GM23338 (cell line): ENCODE measurements around the gene DEUP1. TPM values are rescaled to one million over a fixed set of nuclear protein-coding genes. Genes with fewer than 3 reads are reported as not detected.

Source experiments
- ATAC-seq: fragments of 200-7000 bp; cut with Tn5 transposase; 3 replicates; pipeline ENCODE4 v1.9.1; 2020
- DNase-seq: peaks from one replicate; pipeline ENCODE4 v3.0.0-alpha.2; 2015; ENCODE audit warnings: low spot score
- H2AFZ ChIP-seq: fragments of 200-600 bp; sonication (generic); 2 replicates; pipeline ENCODE4 v1.8.0; 2016; ENCODE audit warnings: antibody characterized with exemption, mild to moderate bottlenecking, moderate library complexity
- H3F3A ChIP-seq: fragments of 200-600 bp; sonication (generic); replicated peaks from 2 replicates; pipeline ENCODE4 v1.8.0; 2017; ENCODE audit warnings: antibody characterized with exemption, mixed run types, low read depth
- H3K27ac ChIP-seq: fragments of 200-600 bp; sonication (generic); 2 replicates; pipeline ENCODE4 v1.6.1; 2016; ENCODE audit warnings: low read depth
- H3K27me3 ChIP-seq: fragments of 200-600 bp; sonication (generic); 2 replicates; pipeline ENCODE4 v1.8.0; 2016; ENCODE audit warnings: mild to moderate bottlenecking, mixed run types, moderate library complexity; ENCODE audit not compliant: insufficient read depth
- H3K36me3 ChIP-seq: fragments of 200-600 bp; sonication (generic); 2 replicates; pipeline ENCODE4 v1.8.0; 2016; ENCODE audit warnings: mild to moderate bottlenecking; ENCODE audit not compliant: insufficient read depth
- H3K4me1 ChIP-seq: fragments of 200-600 bp; sonication (generic); 2 replicates; pipeline ENCODE4 v1.8.0; 2016; ENCODE audit warnings: mild to moderate bottlenecking, moderate library complexity; ENCODE audit not compliant: insufficient read depth
- H3K4me2 ChIP-seq: fragments of 200-600 bp; sonication (generic); 2 replicates; pipeline ENCODE4 v1.7.1; 2017; ENCODE audit warnings: mixed run types
- H3K4me3 ChIP-seq: fragments of 200-600 bp; sonication (generic); 2 replicates; pipeline ENCODE4 v1.6.1; 2016; ENCODE audit warnings: mixed run types
- H3K79me2 ChIP-seq: fragments of 200-600 bp; sonication (generic); replicated peaks from 2 replicates; pipeline ENCODE4 v1.8.0; 2017; ENCODE audit warnings: mild to moderate bottlenecking; ENCODE audit not compliant: insufficient read depth
- H3K9me2 ChIP-seq: fragments of 200-600 bp; sonication (generic); 2 replicates; pipeline ENCODE4 v1.8.0; 2017; ENCODE audit not compliant: insufficient read depth
- H4K20me1 ChIP-seq: fragments of 200-600 bp; sonication (generic); replicated peaks from 2 replicates; pipeline ENCODE4 v1.8.0; 2017; ENCODE audit warnings: mild to moderate bottlenecking; ENCODE audit not compliant: insufficient read depth
- H3K27ac Mint-ChIP-seq: 2 replicates; pipeline ENCODE4 v1.8.0; 2020; ENCODE audit warnings: inconsistent platforms, mild to moderate bottlenecking, moderate library complexity, mixed read lengths
- H3K27me3 Mint-ChIP-seq: 3 replicates; pipeline ENCODE4 v1.8.0; 2022; ENCODE audit warnings: low read depth, mild to moderate bottlenecking, moderate library complexity, mixed read lengths, inconsistent platforms; ENCODE audit not compliant: insufficient read depth, poor library complexity
- H3K36me3 Mint-ChIP-seq: 3 replicates; pipeline ENCODE4 v1.8.0; 2021; ENCODE audit warnings: low read depth, mild to moderate bottlenecking, inconsistent platforms, moderate library complexity, mixed read lengths
- H3K4me1 Mint-ChIP-seq: 3 replicates; pipeline ENCODE4 v1.8.0; 2020; ENCODE audit warnings: mild to moderate bottlenecking, inconsistent platforms, mixed read lengths
- H3K4me3 Mint-ChIP-seq: 3 replicates; pipeline ENCODE4 v1.8.0; 2021; ENCODE audit warnings: moderate library complexity, mild to moderate bottlenecking, inconsistent platforms, mixed read lengths
- H3K9me3 Mint-ChIP-seq: 3 replicates; pipeline ENCODE4 v1.8.0; 2020; ENCODE audit warnings: moderate library complexity, mild to moderate bottlenecking, inconsistent platforms, mixed read lengths
- CREB1 ChIP-seq: fragments of 250-450 bp; sonication (Bioruptor Pico); IDR thresholded peaks from 2 replicates; pipeline ENCODE4 v1.5.0; 2020; ENCODE audit warnings: low read depth, mild to moderate bottlenecking, moderate library complexity
- ETS1 ChIP-seq: IDR thresholded peaks from 2 replicates; pipeline ENCODE4 v1.6.1; 2016; ENCODE audit warnings: antibody characterized with exemption
- EZH2 ChIP-seq: fragments of 200-600 bp; sonication (generic); IDR thresholded peaks from one replicate; pipeline ENCODE4 v1.8.0; 2017; ENCODE audit warnings: antibody characterized with exemption, mild to moderate bottlenecking, low read depth; ENCODE audit not compliant: unreplicated experiment
- EZH2phosphoT487 ChIP-seq: fragments of 200-600 bp; sonication (generic); IDR thresholded peaks from one replicate; pipeline ENCODE4 v1.8.1; 2018; ENCODE audit warnings: antibody characterized with exemption; ENCODE audit not compliant: unreplicated experiment
- JUNB ChIP-seq: IDR thresholded peaks from one replicate; pipeline ENCODE4 v1.6.1; 2016; ENCODE audit warnings: antibody characterized with exemption; ENCODE audit not compliant: unreplicated experiment
- POLR2AphosphoS5 ChIP-seq: IDR thresholded peaks from 2 replicates; pipeline ENCODE4 v1.6.1; 2016; ENCODE audit warnings: antibody characterized with exemption, low read depth
- REST ChIP-seq: IDR thresholded peaks from one replicate; pipeline ENCODE4 v1.6.1; 2018; ENCODE audit warnings: antibody characterized with exemption; ENCODE audit not compliant: unreplicated experiment
- STAT1 ChIP-seq: IDR thresholded peaks from one replicate; pipeline ENCODE4 v1.6.1; 2016; ENCODE audit warnings: antibody characterized with exemption; ENCODE audit not compliant: unreplicated experiment
- ZNF114 ChIP-seq: fragments of 250-450 bp; sonication (Bioruptor Pico); IDR thresholded peaks from 2 replicates; pipeline ENCODE4 v1.5.0; 2020; ENCODE audit warnings: mild to moderate bottlenecking, moderate library complexity
- ZNF331 ChIP-seq: fragments of 250-450 bp; sonication (Bioruptor Pico); IDR thresholded peaks from 2 replicates; pipeline ENCODE4 v1.5.0; 2020; ENCODE audit warnings: low read depth, mild to moderate bottlenecking, moderate library complexity
- ZNF462 ChIP-seq: fragments of 250-450 bp; sonication (Bioruptor Pico); IDR thresholded peaks from 2 replicates; pipeline ENCODE4 v1.5.0; 2020; ENCODE audit warnings: mild to moderate bottlenecking, moderate library complexity
- polyA plus RNA-seq: library from polyadenylated mRNA; unstranded; fragments of >200 nt; fragmentation: Nextera tagmentation; extraction: Ambion mirVana; gene quantifications from 2 replicates; pipeline ENCODE4 v1.2.1, GENCODE V29; 2016
- total RNA-seq: library from RNA; depleted of rRNA; stranded (reverse); fragments of >200 nt; shearing (Covaris generic); gene quantifications from 2 replicates; pipeline ENCODE4 v1.2.3, GENCODE V29; 2014
- TF ChIP-seq, protein P1 (sequence below), 2 experiments: fragments of 200-600 bp in 1 of 2; sonication (generic) in 1 of 2; conservative IDR thresholded peaks; 2 replicates each; pipeline versions ENCODE4 v1.5.1 to v1.6.1; 2016 to 2017; ENCODE audit warnings: antibody characterized with exemption in 2 of 2, low read depth in 2 of 2, mild to moderate bottlenecking in 2 of 2, moderate library complexity in 1 of 2

The DEUP1 gene
- total and polyA plus RNA-seq, 2 experiments from 2014 or later: 0.63 to 1.7 TPM

DNA sequence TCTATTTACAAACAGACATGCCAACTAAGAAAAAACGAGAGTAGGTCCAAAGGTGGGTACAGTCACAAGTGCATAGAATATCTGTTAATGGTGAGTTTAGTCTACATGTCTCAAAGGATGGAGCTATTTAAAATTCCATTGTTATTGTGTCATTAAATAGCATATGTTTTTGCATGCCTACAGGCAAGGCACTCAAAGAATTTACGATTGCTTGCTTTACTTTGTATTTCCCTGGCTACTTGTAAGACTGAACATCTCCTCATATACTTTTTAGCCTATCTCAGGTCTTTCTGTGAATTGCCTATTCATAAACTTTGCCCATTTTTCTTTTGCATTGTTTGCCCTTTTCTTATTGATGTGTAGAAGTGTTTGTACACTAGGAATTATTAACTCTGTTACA lies 39.7 kb downstream of the DEUP1 start:
- H3K4me2 ChIP-seq: no peak overlapping the region
- no peak for TF ChIP-seq ZNF114
- no peak for TF ChIP-seq EZH2phosphoT487
- no peak for TF ChIP-seq ZNF331
- TF ChIP-seq ETS1: no peak
- TF ChIP-seq, protein P1, sequence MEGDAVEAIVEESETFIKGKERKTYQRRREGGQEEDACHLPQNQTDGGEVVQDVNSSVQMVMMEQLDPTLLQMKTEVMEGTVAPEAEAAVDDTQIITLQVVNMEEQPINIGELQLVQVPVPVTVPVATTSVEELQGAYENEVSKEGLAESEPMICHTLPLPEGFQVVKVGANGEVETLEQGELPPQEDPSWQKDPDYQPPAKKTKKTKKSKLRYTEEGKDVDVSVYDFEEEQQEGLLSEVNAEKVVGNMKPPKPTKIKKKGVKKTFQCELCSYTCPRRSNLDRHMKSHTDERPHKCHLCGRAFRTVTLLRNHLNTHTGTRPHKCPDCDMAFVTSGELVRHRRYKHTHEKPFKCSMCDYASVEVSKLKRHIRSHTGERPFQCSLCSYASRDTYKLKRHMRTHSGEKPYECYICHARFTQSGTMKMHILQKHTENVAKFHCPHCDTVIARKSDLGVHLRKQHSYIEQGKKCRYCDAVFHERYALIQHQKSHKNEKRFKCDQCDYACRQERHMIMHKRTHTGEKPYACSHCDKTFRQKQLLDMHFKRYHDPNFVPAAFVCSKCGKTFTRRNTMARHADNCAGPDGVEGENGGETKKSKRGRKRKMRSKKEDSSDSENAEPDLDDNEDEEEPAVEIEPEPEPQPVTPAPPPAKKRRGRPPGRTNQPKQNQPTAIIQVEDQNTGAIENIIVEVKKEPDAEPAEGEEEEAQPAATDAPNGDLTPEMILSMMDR (conservative IDR thresholded peaks at IDR 0.05; ENCODE audit: low read depth in 2 of 2): no peak
- no peak for TF ChIP-seq CREB1
- no peak for TF ChIP-seq JUNB
- no peak for TF ChIP-seq REST
- TF ChIP-seq EZH2: no peak
- no peak for TF ChIP-seq POLR2AphosphoS5
- TF ChIP-seq ZNF462 (CRISPR knock-in tag): no peak
- TF ChIP-seq STAT1: no peak
- no peaks in the 10 kb centered on the region for H3K36me3 ChIP-seq
- Mint-ChIP-seq H3K4me1 (peaks cover 20% of the 10 kb centered on the region), H3K27me3 (no peaks in the 10 kb centered on the region), H3K36me3 (peaks cover 19% of the 10 kb centered on the region; the same call in 1 of the 3 replicates), H3K9me3 (peaks cover 16% of the 10 kb centered on the region; the same call in 2 of the 3 replicates), H3K27ac (no peak overlapping the region), H3K4me3 (no peak overlapping the region)
- H3K79me2 ChIP-seq: no peaks in the 10 kb centered on the region
- H4K20me1 ChIP-seq: no peaks in the 10 kb centered on the region
- DNase-seq: no peak
- no peak overlapping the region for H3K27ac ChIP-seq
- no peak overlapping the region for H2AFZ ChIP-seq
- H3K27me3 ChIP-seq: no peaks in the 10 kb centered on the region
- no peak overlapping the region for H3K4me3 ChIP-seq
- no peak for ATAC-seq
- H3F3A ChIP-seq: no peaks in the 10 kb centered on the region
- no peaks in the 10 kb centered on the region for H3K9me2 ChIP-seq
- peaks cover 11% of the 10 kb centered on the region for H3K4me1 ChIP-seq
